Right renal cortex interstitium (tissue), 3 donors: ENCODE results near the gene TRDN. TPM values are rescaled to one million over a fixed set of nuclear protein-coding genes. Genes with fewer than 3 reads are reported as not detected.
"Not testable (repeated sequence)": the region's sequence is repeated elsewhere in the genome, so short reads cannot be mapped to it uniquely, and the experiment has no call there.

ENCODE experiments used
- DNase-seq, 3 donors: peaks; one replicate each; pipeline ENCODE4 v3.0.0-alpha.2; 2013; ENCODE audit warnings: low read depth in 3 of 3, low spot score in 2 of 3
- polyA plus RNA-seq, 3 donors: library from polyadenylated mRNA; unstranded; fragments of 120-200 nt; gene quantifications; one replicate each; pipeline ENCODE4 v1.2.1, GENCODE V29; 2013; ENCODE audit not compliant: insufficient read length in 3 of 3

Gene TRDN
- polyA plus RNA-seq, 3 donors, result 2.6 to 6.8 (median 2.7) TPM

- DNase-seq, result no peak
These were observed 72.4 kb downstream of the TRDN start for GRCh38 chr6:123564361-123564760.

- no peak for DNase-seq
These were observed 74.1 kb downstream of the TRDN start for GRCh38 chr6:123562677-123563076.

- DNase-seq, result no peak
These were observed 74.5 kb downstream of the TRDN start for GRCh38 chr6:123562264-123562663.

- DNase-seq, result not testable (repeated sequence)
These were observed 76.9 kb downstream of the TRDN start for GRCh38 chr6:123559816-123560215.

- DNase-seq, result not testable (repeated sequence)
These were observed 79.3 kb downstream of the TRDN start for GRCh38 chr6:123557474-123557873.

GRCh38 chr6:123551939-123552707 is 84.6 kb downstream of the TRDN start:
- DNase-seq, result no peak

- no peak for DNase-seq
These were observed 86.6 kb downstream of the TRDN start for GRCh38 chr6:123550052-123550617.

GRCh38 chr6:123549476-123549875 is 87.3 kb downstream of the TRDN start:
- no peak for DNase-seq

- no peak for DNase-seq
These were observed 89.4 kb downstream of the TRDN start for GRCh38 chr6:123547216-123547978.

GRCh38 chr6:123546537-123546936 is 90.2 kb downstream of the TRDN start:
- no peak for DNase-seq

GRCh38 chr6:123541462-123541861 is 95.3 kb downstream of the TRDN start:
- DNase-seq, result no peak

GRCh38 chr6:123533862-123534648 is 102.7 kb downstream of the TRDN start:
- no peak for DNase-seq

GRCh38 chr6:123529843-123530242 is 106.9 kb downstream of the TRDN start:
- DNase-seq, result no peak

- peak in 1 of 3 donors; percentile 10 for DNase-seq
These were observed 107.7 kb downstream of the TRDN start for GRCh38 chr6:123529058-123529457.

GRCh38 chr6:123527406-123527805 is 109.3 kb downstream of the TRDN start:
- no peak for DNase-seq

GRCh38 chr6:123526128-123526527 is 110.6 kb downstream of the TRDN start:
- DNase-seq, result no peak

- DNase-seq, result no peak
These were observed 112.0 kb downstream of the TRDN start for GRCh38 chr6:123524781-123525180.

GRCh38 chr6:123520217-123520616 is 116.5 kb downstream of the TRDN start:
- DNase-seq, result no peak

GRCh38 chr6:123519189-123519505 is 117.6 kb downstream of the TRDN start:
- DNase-seq, result no peak

GRCh38 chr6:123518441-123519188 is 118.1 kb downstream of the TRDN start:
- DNase-seq, result no peak
